LNCaP clone FGC (cell line): ENCODE measurements around the gene RNF5.

Source experiments
- DNase-seq: peaks from one replicate; pipeline ENCODE4 v3.0.0-alpha.2; 2011; ENCODE audit warnings: low read depth
- H3K4me3 ChIP-seq: 2 replicates; pipeline ENCODE4 v1.5.1; 2011; ENCODE audit warnings: mild to moderate bottlenecking, low read depth, low read length, control low read depth
- CTCF ChIP-seq: IDR thresholded peaks from 2 replicates; pipeline ENCODE4 v1.5.1; 2012; ENCODE audit warnings: mild to moderate bottlenecking; ENCODE audit not compliant: control insufficient read depth, insufficient read depth; ENCODE audit errors: extremely low read depth

Gene RNF5

DNA sequence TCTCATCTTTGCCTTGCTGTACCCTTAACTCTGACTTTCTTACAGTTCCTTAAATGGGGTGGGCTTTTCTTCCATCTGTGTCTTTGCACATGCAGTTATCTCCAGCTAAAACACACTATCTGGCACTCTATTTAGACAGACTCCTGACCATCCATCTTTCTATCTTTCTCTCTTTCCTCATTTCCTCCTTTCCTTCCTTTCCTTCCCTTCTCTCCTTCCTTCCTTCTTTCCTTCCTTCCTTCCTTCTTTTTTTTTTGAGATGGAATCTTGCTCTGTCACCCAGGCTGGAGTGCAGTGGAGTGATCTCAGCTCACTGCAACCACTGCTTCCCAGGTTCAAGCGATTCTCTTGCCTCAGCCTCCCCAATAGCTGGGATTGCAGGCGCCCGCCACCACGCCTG is 37.4 kb downstream of the RNF5 start:
- H3K4me3 ChIP-seq, result no peak overlapping the region
- TF ChIP-seq CTCF, result no peak
- no peak for DNase-seq

- H3K4me3 ChIP-seq, result no peak overlapping the region
- no peak for DNase-seq
- no peak for TF ChIP-seq CTCF
Observed at GRCh38 chr6:32216285-32216684, 38.1 kb downstream of the RNF5 start.

DNA sequence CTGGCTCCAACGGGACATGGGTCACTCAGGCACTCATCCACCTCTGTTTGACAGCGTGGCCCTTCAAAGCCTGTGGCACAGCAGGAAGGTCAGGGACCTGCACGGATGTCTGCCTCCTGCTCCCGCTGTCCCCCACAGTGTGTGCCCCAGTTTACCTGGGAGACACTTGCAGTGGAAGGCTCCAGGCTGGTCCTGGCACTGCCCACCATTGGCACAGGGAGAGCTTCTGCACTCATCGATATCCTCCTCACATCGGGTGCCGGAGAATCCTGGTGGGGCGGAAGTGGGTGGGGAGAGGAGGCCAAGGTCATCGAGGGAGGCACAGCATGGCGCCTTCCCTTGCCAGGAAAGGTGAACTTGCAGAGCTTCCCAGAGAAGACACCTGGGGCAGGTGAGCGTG is 38.8 kb downstream of the RNF5 start:
- H3K4me3 ChIP-seq, result no peak overlapping the region
- no peak for TF ChIP-seq CTCF
- DNase-seq, result no peak

DNA sequence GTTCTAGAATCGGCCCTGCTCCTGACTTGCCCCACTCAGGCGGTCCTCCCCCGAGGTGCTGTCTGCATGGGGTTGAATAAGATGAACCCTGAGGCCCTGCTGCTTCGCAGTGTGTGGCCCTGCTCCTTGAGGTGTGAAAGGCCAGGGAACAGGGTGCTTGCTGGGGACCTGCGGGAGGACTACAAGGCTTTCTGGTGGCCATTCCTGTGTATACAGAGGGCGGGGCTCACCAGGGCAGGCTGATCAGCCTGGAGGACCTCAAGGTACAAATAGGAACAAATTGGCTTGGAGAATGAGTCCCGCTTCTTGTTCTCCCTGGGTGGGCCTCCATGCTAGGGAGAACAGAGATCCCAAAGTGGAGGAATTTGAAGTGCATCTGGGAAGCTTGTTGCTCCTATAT is 40.0 kb downstream of the RNF5 start:
- H3K4me3 ChIP-seq, result no peak overlapping the region
- DNase-seq, result no peak
- no peak for TF ChIP-seq CTCF

DNA sequence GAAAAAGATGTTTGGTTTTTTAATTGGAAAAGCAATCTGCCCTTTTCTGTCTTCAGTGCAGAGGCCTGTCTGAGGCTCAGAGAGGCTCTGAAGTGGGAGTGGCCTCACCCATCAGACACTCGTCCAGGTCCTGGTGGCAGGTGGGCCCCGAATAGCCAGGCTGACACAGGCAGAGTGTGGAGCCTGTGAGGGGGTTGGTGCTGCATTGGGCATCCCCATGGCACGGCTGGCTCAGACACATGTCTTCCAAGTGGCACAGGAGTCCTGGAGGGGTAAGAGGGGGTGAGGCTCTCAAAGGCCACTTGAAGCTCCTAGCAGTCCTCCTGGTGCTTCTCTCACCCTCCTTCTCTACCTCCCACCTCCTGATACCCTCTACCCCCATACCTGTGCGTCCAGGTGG is 41.8 kb downstream of the RNF5 start:
- DNase-seq, result no peak
- no peak overlapping the region for H3K4me3 ChIP-seq
- TF ChIP-seq CTCF, result no peak

DNA sequence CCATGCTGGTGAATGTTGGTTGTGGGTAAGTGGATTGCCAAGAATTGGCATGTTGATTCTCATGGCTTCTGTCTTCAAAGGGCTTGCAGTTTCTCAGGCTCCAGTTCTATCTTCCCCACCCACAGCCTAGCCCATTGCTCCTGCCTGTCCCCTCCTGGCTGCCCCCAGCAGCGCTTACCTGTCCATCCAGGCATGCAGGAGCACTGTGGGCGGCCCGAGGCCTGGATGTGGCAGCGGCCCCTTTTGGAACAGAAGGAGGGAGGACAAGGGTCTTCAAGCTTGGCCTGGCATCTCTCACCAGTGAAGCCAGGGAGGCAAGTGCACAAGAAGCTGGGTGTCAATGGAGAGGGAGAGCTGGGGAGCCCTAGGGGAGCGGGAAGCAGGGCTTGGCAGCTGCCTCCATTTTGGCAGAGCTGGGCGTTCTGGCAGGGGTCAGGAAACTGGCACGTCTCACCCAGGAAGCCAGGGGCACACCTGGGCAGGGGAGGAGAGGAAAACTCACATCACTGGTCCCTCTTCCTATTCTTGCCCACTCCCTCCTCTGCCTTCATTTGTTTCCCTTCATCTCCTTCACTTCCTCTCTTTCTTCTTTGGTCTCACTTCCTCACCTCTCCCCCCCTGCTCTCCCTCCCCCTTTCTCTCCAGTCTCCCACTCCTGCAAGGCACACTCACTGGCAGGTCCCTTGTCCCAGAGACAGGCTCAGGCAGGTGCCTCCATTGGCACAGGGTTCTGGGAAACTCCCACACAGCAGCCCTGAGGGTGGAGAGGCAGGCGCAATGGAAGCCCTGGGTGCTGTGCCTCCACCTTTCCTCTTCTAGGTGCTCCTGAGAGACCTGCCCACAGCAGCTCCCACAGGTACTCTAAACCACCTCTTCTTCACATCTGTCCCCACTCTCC is 44.4 kb downstream of the RNF5 start:
- no peak overlapping the region for H3K4me3 ChIP-seq
- no peak for DNase-seq
- TF ChIP-seq CTCF, result no peak
